SK-N-SH (cell line): Measurements from ENCODE around the gene AP1M2. TPM values are rescaled to one million over a fixed set of nuclear protein-coding genes. Genes with fewer than 3 reads are reported as not detected.
"Not testable (repeated sequence)": the region's sequence is repeated elsewhere in the genome, so short reads cannot be mapped to it uniquely, and the experiment has no call there.

Experiments
- CTCF ChIA-PET: fragments of 300-600, 350-600 bp; formaldehyde crosslinking; extraction: SDS; loops from one replicate; lab custom pipeline; 2021; lab: Yijun Ruan, JAX
- POLR2A ChIA-PET: fragments of 350-600 bp; sonication (Branson Sonifier 250); formaldehyde crosslinking; extraction: SDS; loops from one replicate; lab custom pipeline; 2020; ENCODE audit warnings: antibody characterized with exemption, inconsistent platforms; lab: Yijun Ruan, JAX
- DNase-seq: peaks from one replicate; pipeline ENCODE4 v3.0.0; 2012
- H2AFZ ChIP-seq: fragments of 200-600 bp; sonication (generic); 2 replicates; pipeline ENCODE4 v1.8.1; 2016; ENCODE audit warnings: antibody characterized with exemption, mild to moderate bottlenecking, low read depth
- H3F3A ChIP-seq: fragments of 200-600 bp; sonication (generic); replicated peaks from 2 replicates; pipeline ENCODE3; 2016; ENCODE audit warnings: antibody characterized with exemption, mild to moderate bottlenecking; ENCODE audit not compliant: insufficient read depth
- H3K27ac ChIP-seq, 2 experiments: fragments of 200-500 bp in 1 of 2; fragments of 200-600 bp in 1 of 2; sonication (Bioruptor generic) in 1 of 2; sonication (generic), shearing (Covaris generic) in 1 of 2; 2 replicates each; pipeline versions ENCODE4 v1.5.1 to v1.6.1; 2014 to 2016; ENCODE audit warnings: low read depth in 2 of 2, inconsistent platforms in 1 of 2, low read length in 1 of 2, mild to moderate bottlenecking in 1 of 2, mixed read lengths in 1 of 2
- H3K27me3 ChIP-seq: fragments of 200-600 bp; sonication (generic), shearing (Covaris generic); 2 replicates; pipeline ENCODE4 v1.6.1; 2016; ENCODE audit warnings: mixed run types; ENCODE audit not compliant: insufficient read depth
- H3K36me3 ChIP-seq, 2 experiments: fragments of 200-500 bp in 1 of 2; fragments of 200-600 bp in 1 of 2; sonication (Bioruptor generic) in 1 of 2; sonication (generic) in 1 of 2; replicated peaks in 1 of 2; 2 replicates each; pipeline versions ENCODE3 to v1.5.1; 2014 to 2016; ENCODE audit warnings: low read length in 1 of 2, mild to moderate bottlenecking in 1 of 2; ENCODE audit not compliant: insufficient read depth in 2 of 2, control insufficient read depth in 1 of 2
- H3K4me1 ChIP-seq, 2 experiments: fragments of 200-500 bp in 1 of 2; fragments of 200-600 bp in 1 of 2; sonication (Bioruptor generic) in 1 of 2; sonication (generic), shearing (Covaris generic) in 1 of 2; 2 replicates each; pipeline versions ENCODE4 v1.5.1 to v1.6.1; 2014 to 2016; ENCODE audit warnings: low read depth in 1 of 2, low read length in 1 of 2, mixed run types in 1 of 2; ENCODE audit not compliant: insufficient read depth in 2 of 2, control insufficient read depth in 1 of 2
- H3K4me2 ChIP-seq: fragments of 200-600 bp; sonication (generic), shearing (Covaris generic); 2 replicates; pipeline ENCODE4 v1.6.1; 2017; ENCODE audit warnings: mixed run types
- H3K4me3 ChIP-seq, 2 experiments: fragments of 200-500 bp in 1 of 2; fragments of 200-600 bp in 1 of 2; sonication (Bioruptor generic) in 1 of 2; sonication (generic), shearing (Covaris generic) in 1 of 2; 2 replicates each; pipeline versions ENCODE4 v1.5.1 to v1.8.1; 2014 to 2016; ENCODE audit warnings: low read depth in 2 of 2, inconsistent platforms in 1 of 2, low read length in 1 of 2, mild to moderate bottlenecking in 1 of 2, mixed read lengths in 1 of 2, moderate library complexity in 1 of 2
- H3K79me2 ChIP-seq: fragments of 200-600 bp; sonication (generic); 2 replicates; pipeline ENCODE4 v1.8.1; 2017; ENCODE audit warnings: mild to moderate bottlenecking; ENCODE audit not compliant: insufficient read depth
- H3K9ac ChIP-seq: fragments of 200-600 bp; sonication (generic); 2 replicates; pipeline ENCODE4 v1.6.1; 2017; ENCODE audit warnings: mixed run types
- H3K9me2 ChIP-seq: fragments of 200-600 bp; sonication (generic); 2 replicates; pipeline ENCODE4 v1.6.1; 2017; ENCODE audit warnings: mixed run types
- H3K9me3 ChIP-seq: fragments of 200-600 bp; sonication (generic); 2 replicates; pipeline ENCODE4 v1.6.1; 2017; ENCODE audit warnings: mixed run types, mild to moderate bottlenecking, moderate library complexity
- H4K20me1 ChIP-seq: fragments of 200-600 bp; sonication (generic); 2 replicates; pipeline ENCODE4 v1.6.1; 2017; ENCODE audit warnings: mild to moderate bottlenecking, mixed run types; ENCODE audit not compliant: insufficient read depth
- CHD2 ChIP-seq: fragments of 150-350 bp; IDR thresholded peaks from 2 replicates; pipeline ENCODE4 v1.6.1; 2018; ENCODE audit warnings: low read length; ENCODE audit not compliant: partially characterized antibody
- CTCF ChIP-seq: fragments of 200-600 bp; sonication (generic); IDR thresholded peaks from 2 replicates; pipeline ENCODE4 v1.6.1; 2017; ENCODE audit warnings: antibody characterized with exemption, mild to moderate bottlenecking, moderate library complexity
- ELF1 ChIP-seq: IDR thresholded peaks from 2 replicates; pipeline ENCODE4 v1.4.0; 2012
- GABPA ChIP-seq: IDR thresholded peaks from 2 replicates; pipeline ENCODE4 v1.4.0; 2012; ENCODE audit warnings: low read depth, mild to moderate bottlenecking
- GATA2 ChIP-seq: sonication (generic); formaldehyde crosslinking; IDR thresholded peaks from 2 replicates; pipeline ENCODE4 v1.5.0; 2020; ENCODE audit warnings: mild to moderate bottlenecking, missing genetic modification reagents
- JUND ChIP-seq: IDR thresholded peaks from 2 replicates; pipeline ENCODE4 v1.4.0; 2012
- MEF2A ChIP-seq: IDR thresholded peaks from 2 replicates; pipeline ENCODE4 v1.4.0; 2012; ENCODE audit warnings: low read depth, borderline replicate concordance
- PBX3 ChIP-seq: IDR thresholded peaks from 2 replicates; pipeline ENCODE4; 2012
- RAD21 ChIP-seq: IDR thresholded peaks from 2 replicates; pipeline ENCODE4 v1.6.1; 2012; ENCODE audit warnings: mild to moderate bottlenecking, low read length
- REST ChIP-seq: IDR thresholded peaks from 2 replicates; pipeline ENCODE4 v1.6.1; 2012; ENCODE audit warnings: mild to moderate bottlenecking, low read depth, low read length, moderate library complexity
- RFX5 ChIP-seq: IDR thresholded peaks from 2 replicates; pipeline ENCODE4 v1.6.1; 2012; ENCODE audit warnings: mild to moderate bottlenecking, improper control_type of control experiment, low read length
- TAF1 ChIP-seq: IDR thresholded peaks from 2 replicates; pipeline ENCODE4 v1.6.1; 2012; ENCODE audit warnings: low read depth, mild to moderate bottlenecking, low read length, moderate library complexity, borderline replicate concordance
- USF1 ChIP-seq: IDR thresholded peaks from 2 replicates; pipeline ENCODE4 v1.4.0; 2012; ENCODE audit warnings: low read depth, borderline replicate concordance
- WGBS: methylation state at CpG from one replicate; pipeline ENCODE4 v1.1.6; 2017; ENCODE audit warnings: low lambda C conversion rate; 5-methylcytosine and 5-hydroxymethylcytosine counted together
- polyA plus RNA-seq, 3 experiments: library from polyadenylated mRNA; depleted of rRNA; stranded (reverse); fragments of >200 nt; gene quantifications; 2 replicates each; pipeline ENCODE4 v1.2.3, GENCODE V29; 2012

Gene AP1M2
- polyA plus RNA-seq, 1 of the 3 experiments (the other 2 are of a cell fraction): 0.30 TPM

- TF ChIP-seq CHD2 (no peak), CTCF (peak; percentile 16; the same call in 1 of the 2 replicates), RFX5 (no peak), USF1 (no peak), GATA2 (CRISPR knock-in tag) (no peak), ELF1 (no peak), JUND (no peak), GABPA (peak; percentile 34; the same call in 1 of the 2 replicates), REST (no peak), TAF1 (no peak), RAD21 (no peak), PBX3 (peak; percentile 78)
Measured at GRCh38 chr19:10533646-10534386, 53.3 kb downstream of the AP1M2 start (continued).

- no peak overlapping the region for H2AFZ ChIP-seq
- no peaks in the 10 kb centered on the region for H3K36me3 ChIP-seq
- no peaks in the 10 kb centered on the region for H3K9me2 ChIP-seq
- no peaks in the 10 kb centered on the region for H4K20me1 ChIP-seq
- no peak overlapping the region for H3K4me2 ChIP-seq
- H3K9me3 ChIP-seq: no peaks in the 10 kb centered on the region
- WGBS: 88% methylated on average over 1 of the region's 1 CpG
- DNase-seq: no peak
- TF ChIP-seq RFX5 (no peak), MEF2A (no peak)
- TF ChIP-seq, all 33 proteins: peak for 0
- POLR2A ChIA-PET: no interaction called here
- CTCF ChIA-PET: interaction anchor here (0.6 to 4.4 kb wide), 3 partner anchors 9 to 168 kb away, joined by 3 to 18 read pairs (median 3); no protein-coding TSS in a partner anchor
- H3K9ac ChIP-seq: no peak overlapping the region
- H3K27ac ChIP-seq: no peak overlapping the region
- H3K27me3 ChIP-seq: peaks cover 9% of the 10 kb centered on the region; the same call in 1 of the 2 replicates
- H3K4me3 ChIP-seq: no peak overlapping the region
- H3K79me2 ChIP-seq: no peaks in the 10 kb centered on the region
- no peaks in the 10 kb centered on the region for H3K4me1 ChIP-seq
- peaks cover 9% of the 10 kb centered on the region for H3F3A ChIP-seq
Measured at GRCh38 chr19:10532457-10532856, 54.7 kb downstream of the AP1M2 start.

- H3K27ac ChIP-seq, H3K4me1 ChIP-seq, H3K9me3 ChIP-seq, H4K20me1 ChIP-seq, H3K36me3 ChIP-seq, H3K4me2 ChIP-seq, H2AFZ ChIP-seq, H3K9ac ChIP-seq, CTCF ChIA-PET, H3K9me2 ChIP-seq, POLR2A ChIA-PET, DNase-seq, H3F3A ChIP-seq, H3K79me2 ChIP-seq, H3K27me3 ChIP-seq, H3K4me3 ChIP-seq: not testable (repeated sequence)
- 75% methylated on average over 8 of the region's 8 CpGs for WGBS
Measured at GRCh38 chr19:10526887-10527286, 60.2 kb downstream of the AP1M2 start.
